HG02973 (cell line): ENCODE data around the gene NEUROD1.

ENCODE experiments used
- ATAC-seq: cut with Tn5 transposase; IDR thresholded peaks from one replicate; pipeline ENCODE4 v1.9.1; 2021; ENCODE audit warnings: moderate library complexity; ENCODE audit not compliant: unreplicated experiment

The NEUROD1 gene

DNA sequence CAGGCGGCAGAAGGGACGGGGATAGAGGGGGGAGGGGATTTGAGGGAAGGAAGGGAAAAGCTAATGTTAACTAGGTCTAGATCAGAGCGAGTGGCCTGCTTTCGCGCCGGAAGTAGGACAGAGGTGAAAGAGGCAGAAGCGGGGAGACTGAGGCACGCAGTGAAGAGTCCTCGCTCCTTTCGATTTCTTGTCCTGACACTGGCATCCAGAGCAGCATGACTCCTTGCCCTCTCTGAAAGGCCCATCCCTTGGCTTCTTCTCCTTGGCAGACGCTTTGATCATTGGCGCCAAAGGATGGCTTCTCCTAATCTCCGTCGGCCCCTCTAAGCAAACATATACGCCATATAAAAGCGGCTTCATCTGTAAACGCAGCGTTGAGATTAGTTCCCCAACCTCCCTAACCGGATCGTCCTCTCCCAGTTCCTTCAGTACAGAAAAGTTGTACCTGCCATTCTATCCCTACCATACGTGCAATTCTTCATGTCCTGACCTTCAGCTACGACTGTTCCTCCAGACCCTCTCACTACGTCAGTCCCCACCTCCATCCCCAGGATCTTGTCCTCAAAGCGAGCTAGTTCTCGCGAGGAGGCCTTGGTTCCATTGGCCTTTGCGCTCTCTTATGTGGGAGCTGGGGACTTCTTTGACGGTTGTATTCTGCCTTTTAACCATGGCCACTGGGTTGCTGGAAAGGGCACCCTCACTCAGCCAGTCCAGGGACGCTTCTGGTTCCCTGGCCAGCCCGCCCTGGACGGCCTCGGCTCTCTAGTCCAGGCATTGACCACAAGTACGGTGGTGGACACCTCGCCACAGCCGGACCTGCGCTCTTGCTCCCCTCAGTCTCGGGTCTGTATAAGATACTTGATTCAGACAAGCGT is 857 bp upstream of the NEUROD1 start:
- no peak for ATAC-seq

DNA sequence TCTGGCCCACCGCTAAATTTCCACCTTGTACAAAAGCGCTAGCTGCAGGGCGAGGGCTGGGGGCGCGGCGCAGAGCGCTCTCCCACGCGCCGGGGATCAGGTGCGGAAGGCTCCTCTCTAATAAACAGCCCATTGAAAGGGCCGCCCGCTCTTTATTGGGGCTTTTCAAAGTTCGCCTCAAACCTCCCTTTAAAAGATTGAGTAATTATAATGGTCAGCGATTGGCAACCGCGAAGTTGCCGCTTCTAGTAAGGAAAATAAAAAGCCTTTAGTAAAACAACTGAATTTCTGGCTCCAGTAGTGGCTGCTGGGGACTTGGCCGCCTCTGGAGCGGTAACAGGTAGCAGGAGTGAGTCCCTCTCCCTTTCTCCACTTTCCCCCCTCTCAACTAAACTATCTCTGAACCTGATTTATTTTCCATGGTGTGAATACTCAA is 755 bp downstream of the NEUROD1 start:
- ATAC-seq: no peak

DNA sequence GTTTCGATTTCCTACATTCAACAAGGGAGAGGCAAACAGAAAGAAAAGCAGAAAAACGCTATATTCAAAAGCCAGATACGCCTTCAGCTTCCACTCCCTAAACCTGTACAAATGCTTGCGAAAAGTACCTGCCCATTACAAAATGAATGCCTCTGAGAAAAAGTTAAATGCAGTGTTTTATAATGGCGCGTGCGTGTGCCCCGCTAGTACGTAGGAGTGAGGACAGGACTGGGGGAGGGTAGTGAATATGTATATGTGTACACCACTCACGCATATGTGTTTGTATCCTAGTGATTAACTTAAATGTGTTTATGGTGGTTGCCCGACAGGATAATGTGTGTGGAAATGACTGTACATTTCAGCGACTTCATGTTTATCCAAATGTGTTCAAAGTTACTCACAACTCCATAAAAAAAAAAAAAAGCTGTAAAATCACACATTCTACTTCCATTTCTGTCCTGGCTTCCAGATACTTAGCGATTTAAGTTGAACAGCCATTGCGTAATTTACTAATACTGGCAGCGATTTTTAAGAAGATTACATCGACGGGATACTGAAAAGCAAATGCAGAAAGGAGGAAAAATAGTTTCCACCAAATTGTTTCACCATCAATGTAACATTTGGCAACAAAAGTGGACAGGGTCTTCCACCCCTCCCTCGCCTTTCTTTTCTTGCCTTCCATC is 1.3 kb downstream of the NEUROD1 start:
- no peak for ATAC-seq

DNA sequence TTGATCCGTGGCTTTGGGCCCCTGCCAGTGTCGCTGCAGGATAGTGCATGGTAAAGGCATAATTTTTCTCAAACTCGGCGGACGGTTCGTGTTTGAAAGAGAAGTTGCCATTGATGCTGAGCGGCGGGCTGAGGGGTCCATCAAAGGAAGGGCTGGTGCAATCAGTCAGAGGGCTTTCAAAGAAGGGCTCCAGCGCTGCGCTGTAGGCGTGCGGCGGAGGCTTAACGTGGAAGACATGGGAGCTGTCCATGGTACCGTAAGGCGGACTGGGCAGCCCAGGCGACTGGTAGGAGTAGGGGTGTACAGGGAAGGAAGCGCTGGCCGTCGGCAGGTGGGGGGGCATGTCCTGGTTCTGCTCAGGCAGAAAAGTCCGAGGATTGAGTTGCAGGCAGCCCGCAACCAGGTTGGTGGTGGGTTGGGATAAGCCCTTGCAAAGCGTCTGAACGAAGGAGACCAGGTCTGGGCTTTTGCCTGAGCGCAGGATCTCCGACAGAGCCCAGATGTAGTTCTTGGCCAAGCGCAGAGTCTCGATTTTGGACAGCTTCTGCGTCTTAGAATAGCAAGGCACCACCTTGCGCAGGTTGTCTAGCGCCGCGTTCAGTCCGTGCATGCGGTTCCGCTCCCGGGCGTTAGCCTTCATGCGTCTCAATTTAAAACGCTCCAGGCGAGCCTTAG is 2.3 kb downstream of the NEUROD1 start:
- ATAC-seq: peak; percentile 42

DNA sequence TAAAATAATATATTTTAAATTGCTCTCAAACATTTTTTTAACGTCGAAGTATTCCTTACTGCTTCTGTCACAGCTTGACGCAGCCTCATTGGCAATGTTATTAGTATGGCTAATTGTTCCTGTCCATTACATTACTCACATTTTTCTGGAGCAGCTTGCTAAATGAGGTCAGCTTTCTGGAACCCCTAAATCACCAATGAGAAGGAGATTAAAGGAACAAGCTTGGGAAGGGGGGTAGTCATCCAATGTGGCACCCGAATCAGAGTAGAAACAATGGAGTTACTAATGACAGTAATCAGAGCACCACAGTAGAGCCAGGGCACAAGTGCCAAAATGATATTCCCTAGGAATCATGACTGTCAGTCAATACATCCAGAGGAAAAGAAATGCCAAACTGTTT is 5.1 kb downstream of the NEUROD1 start:
- ATAC-seq: no peak

DNA sequence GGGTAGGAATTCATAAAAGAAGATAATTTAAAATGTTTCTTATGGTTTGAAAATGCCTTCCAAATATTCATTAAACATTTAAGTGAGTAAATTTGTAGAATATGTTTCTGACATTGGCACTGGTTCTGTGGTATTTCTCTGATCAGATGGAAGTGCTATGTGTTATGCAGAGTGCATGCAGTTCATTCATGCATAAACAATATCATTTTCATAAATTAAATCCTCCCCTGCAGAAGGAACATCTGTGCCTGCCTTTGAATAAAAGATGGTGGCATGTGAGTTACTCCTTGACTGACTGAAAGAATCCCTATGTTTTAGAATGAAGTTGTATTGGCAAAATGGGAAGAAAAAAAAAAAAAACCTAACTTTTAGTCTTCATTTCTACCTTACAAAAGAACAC is 5.9 kb downstream of the NEUROD1 start:
- ATAC-seq: no peak

DNA sequence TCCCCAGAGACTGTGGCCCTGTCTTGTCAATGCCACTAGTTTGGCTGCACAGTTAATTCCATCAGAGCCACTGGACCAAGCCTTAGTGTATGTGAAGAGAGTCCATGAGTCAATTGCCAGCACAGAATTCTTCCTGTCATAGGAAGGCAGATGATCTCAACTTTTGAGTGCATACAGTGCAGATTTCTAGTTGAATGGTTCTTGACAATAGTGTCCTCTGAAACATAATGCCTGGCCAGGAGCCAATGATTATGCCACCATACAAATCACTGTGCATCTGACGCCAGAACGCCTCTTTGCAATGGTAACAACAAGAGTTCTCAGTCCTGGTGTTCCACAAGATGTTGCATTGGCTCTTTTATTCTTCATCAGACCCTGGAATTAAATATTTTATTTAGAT is 7.1 kb downstream of the NEUROD1 start:
- ATAC-seq: peak; percentile 8

DNA sequence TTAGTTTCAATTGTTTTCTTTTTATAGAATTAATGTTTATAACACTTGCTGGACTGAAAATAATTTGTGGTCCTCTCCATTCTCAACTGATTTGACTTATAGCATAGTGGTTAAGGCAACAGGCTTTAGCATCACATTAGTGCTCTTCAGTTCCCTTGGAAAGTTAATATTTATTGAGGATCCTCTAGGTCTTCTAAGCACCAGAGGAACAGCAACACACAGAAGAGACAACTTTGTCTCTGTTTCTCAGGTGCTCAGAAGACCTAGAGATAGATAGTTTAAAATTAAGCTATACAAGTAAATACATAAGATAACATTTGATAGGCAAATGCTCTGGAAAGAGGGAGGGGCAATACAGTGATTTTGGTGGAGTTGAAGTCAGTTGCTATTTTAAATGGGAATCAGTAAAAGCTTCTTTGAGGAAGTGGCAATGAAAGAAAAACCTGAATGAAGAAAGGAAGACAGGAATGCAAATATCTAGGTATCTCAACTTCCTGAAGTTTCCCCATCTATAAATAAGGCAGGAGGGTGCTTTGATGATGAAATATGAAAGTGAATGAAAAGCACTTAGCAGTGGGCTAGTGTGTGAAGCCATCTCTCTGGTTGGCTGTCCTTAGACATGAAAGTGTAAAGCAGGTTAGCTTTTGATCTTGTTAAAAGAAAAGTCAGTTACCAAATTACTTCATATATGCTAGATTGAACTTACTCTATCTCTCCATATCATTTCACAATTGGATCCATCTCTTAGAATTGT is 7.9 kb downstream of the NEUROD1 start:
- peak; percentile 75 for ATAC-seq

DNA sequence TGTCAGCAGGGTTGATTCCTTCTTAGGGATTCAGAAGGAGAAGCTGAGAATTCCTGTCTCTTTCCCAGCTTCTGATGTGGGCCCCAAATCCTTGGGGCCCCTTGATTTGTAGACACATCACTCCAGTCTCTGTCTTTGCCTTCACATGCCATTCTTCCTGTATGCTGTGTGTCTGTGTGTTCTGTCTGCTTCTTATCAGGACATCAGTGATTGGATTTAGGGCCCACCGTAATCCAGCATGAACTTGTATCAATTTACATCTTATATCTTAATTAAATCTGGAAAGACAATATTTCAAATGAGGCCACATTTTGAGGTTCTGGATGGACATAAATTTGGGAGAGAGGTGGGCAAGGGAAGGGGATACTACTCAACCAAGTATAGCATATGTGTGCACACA is 9.7 kb downstream of the NEUROD1 start:
- no peak for ATAC-seq

DNA sequence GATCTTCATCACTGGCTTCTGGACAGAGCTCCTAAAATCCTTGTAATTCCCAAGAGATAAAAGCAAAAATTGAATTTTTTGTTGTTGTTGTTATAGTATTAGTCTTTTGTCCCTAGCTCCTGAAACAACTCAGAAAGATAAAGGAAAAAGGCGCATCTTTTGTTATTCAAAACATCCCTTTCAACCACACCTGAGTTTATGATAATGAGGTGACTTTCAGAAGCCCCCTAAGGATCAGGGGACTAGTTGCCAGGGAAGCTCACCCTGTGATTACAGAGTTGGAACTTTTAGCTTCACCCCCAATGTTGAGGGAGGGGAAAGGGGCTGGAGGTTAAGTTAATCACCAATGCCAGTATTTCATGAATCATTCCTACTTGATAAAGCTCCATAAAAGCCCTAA is 13.1 kb downstream of the NEUROD1 start:
- no peak for ATAC-seq

DNA sequence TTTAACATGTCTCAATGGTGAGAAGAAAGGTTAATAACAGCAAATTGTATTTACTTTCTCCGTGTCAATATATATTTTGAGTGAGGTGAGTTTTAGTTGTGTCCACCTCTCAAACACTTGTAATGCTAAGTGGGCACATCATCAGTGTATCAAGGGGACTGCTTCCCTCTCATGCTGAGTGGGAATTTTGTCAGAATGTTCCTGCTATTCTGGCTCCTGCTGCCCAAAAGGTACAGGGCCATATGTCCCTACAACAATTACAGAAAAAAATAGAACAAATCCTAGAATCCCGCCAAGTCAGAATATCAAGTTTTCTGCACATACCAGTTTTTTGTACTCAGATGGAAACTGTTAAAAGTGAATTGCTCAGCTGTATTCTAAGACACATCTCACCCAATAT is 18.0 kb downstream of the NEUROD1 start:
- ATAC-seq: no peak

DNA sequence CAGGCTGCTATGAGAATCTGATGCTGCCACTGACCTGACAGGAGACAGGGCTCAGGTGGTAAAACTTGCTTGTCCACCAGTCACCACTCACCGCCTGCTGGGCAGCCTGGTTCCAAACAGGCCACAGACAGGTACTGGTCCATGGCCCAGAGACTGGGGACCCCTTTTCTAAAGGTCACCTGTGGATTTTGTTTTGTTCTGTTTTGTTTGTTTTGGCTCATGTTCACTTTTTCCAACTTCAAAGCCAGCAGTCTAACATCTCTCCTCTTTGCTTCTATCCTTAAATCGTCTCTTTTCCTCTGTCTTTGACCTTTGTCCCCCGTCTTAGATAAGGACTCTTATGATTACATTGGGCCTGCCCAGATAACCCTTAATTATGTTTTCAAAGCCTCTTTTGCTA is 20.1 kb downstream of the NEUROD1 start:
- ATAC-seq: no peak

DNA sequence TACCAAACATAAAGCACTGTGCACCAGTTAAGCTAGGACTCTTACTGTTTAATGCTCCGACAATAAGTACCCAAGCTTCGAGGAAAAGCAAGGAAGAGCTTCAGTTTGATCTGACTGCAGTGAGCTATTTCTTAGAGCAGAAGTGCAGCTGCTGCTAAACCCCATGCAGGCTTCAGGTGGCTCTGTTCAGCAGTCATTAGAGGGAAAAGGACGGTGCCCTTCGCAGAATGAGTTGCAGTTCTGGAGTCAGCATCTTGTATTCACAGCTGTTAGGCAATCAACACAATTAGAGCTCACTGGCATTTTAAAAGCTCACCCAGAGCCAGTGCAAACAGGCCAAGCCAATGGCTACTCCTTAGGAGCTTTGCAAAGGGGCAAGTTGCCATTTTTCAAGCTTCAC is 21.9 kb downstream of the NEUROD1 start:
- no peak for ATAC-seq

DNA sequence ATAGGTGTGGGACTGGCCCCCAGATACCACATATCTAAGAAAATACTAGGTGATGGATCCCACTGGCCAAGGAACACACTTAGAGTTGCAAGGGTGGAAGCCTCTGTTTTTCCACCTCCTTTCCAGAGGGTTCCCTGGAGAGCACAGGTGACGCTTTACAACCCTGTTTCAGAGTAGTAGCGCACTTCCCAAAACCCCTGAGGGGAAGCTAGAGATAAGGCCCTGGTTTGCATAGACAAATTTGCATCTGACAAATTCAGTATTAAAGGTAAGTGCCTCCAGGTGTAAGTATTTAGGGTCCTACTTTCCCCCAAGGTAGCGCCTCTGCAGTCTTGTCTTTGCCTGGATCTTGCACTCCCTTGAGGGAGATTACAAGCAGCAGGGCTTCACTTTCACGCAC is 22.9 kb downstream of the NEUROD1 start:
- ATAC-seq: no peak

DNA sequence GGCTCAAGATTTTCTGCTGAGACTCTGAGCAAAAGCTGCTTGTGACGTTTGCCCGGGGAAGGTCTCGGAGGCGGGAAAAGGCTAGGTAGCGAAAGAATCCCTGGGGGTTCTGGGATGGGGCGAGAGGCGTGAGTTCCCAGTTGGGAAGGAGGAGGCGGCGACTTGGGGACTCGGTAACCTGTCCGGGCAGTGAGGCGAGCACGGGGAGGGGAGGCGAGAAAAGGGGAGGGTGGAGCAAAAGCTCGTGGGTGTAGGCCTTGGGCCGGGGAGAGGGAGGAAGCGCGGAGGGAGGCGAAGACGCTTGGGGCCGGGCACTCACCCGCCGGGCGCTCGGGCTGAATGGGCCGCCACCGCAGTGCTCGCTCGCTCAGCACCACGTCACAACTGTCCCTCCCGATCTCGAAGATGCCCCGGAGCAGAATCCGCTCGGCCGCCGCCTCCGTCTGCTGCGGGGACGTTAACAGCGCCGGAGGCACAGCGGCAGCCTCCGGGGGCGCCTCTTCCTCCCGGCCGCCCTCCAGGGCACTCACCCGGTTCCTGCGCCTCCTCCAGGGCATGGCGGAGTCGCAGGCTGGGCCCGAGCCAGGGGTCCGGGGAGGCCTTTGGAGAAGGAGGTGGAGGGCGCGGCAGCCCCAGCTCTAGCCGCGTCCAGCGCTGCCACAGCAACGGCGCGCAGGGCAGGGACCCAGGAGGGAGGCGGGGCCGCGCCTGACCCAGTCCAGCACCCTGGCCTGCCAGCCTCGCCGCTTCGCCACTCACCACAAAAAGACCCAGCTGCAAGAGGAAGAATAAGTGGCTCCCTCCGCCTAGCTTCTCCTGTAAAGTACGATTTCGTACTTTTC is 23.6 kb downstream of the NEUROD1 start, which contains the start of gene CERKL:
Gene CERKL (minus strand): TSS at position 656 of the 842 bp plus-strand sequence. CDS start 99 bp downstream, at position 557.
- ATAC-seq: peak; percentile 72

DNA sequence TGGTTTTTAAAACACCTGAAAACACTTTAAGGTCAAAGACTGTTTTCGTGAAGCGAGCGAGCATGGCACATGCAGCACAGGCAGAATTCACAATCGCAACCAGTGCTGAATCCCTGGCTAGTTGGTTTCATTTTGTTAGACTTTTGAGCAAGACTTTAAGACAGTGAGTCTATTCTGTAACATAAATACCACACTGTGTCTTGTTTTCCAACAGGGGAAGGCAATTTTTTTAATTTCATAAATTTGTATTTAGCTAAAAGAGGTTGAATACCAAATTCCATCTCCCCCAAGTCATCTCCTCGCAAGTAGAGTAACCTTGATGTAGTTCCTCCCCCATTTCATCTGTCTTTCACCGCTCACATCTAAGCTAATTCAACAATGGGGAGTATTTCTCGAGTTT is 24.8 kb downstream of the NEUROD1 start:
- no peak for ATAC-seq

DNA sequence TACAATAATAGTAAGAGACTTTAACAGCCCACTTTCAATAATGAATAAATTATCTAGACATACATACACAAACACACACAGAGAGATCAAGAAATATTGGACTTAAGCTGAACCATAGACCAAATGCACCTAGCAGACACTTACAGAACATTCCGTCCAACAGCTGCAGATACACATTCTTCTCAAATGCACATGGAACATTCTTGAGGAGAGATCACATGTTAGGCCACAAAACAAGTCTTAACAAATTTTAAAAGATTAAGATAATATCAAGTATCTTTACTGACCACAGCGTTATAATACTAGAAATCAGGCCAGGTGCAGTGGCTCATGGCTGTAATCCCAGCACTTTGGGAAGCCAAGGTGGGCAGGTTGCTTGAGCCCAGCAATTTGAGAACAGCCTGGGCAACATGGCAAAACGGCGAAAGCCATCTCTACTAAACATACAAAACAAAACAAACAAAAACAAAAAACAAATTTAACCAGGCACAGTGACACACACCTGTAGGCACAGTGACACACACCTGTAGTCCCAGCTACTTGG is 30.8 kb downstream of the NEUROD1 start:
- ATAC-seq: no peak

DNA sequence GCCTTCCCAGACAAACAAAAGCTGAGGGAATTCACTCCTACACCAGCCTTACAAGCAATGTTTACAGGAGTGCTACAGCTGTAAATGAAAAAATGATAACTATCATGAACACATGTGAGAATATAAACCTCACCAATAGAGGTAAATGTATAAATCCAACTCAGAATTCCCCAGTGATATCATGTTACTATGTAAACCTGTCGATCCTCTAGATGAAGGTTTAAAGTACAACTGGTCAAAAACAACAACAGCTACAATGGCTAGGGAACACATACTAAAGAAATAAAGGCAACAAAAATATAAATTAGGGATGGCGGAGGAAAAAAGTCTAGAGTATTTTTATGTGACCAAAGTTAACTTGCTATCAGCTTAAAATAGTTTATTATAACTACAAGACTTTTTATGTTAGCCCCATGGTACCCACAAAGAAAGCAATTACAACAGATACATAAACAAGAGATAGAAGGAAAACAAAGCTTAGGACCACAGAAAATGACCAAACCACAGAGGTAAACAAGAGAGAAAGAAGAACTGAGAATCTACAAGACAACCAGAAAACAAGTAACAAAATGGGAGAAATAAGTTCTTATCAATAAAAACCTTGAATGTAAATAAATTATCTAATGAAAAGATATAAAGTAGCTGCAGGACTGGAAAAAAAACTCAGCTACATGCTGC is 31.7 kb downstream of the NEUROD1 start:
- no peak for ATAC-seq

DNA sequence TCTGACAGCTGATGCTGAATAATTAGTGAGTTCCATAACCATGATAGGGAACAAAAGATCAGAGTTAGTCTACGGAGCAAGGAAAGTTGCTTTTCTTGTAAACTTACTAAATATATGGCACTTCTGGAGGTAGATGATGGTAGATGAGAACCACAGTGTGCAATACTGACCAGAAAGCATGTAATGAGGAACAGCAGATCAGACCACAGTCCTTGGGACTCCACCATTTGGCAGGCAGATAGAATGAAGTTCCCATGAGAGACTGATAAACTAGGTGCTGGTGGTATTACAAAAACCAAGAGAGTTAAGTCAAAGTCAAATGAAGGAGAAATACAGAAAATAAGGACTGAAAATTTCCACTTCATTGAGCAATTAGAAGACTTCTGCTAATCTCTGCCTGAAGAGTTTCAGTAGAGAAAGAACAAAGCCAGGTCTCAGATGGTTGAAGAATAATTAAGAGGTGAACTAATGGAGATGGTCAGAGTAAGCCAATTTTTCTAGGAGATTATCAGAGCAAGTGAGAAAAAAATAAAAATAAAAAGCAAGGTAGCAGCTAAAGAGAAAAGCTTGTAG is 33.8 kb downstream of the NEUROD1 start:
- no peak for ATAC-seq
